Measurements from ENCODE around the gene PI4KA. TPM values are rescaled to one million over a fixed set of nuclear protein-coding genes. Genes with fewer than 3 reads are reported as not detected.

PI4KA gene
- total RNA-seq, 3 donors from 2014 or later (not counting 1 experiment from before 2014, with no cell fraction given), result 208 to 233 (median 215) TPM

- Histone ChIP-seq H3K27ac (ENCODE audit: low read length) (no peak overlapping the region), H3K27me3 (ENCODE audit: control insufficient read depth, insufficient read depth, low read length) (no peaks in the 10 kb centered on the region), H3K9me3 (ENCODE audit: control insufficient read depth, insufficient read depth, low read length) (no peaks in the 10 kb centered on the region), H3K36me3 (ENCODE audit: control insufficient read depth, insufficient read depth, low read length) (peaks cover 36% of the 10 kb centered on the region), H3K4me3 (ENCODE audit: low read length) (no peak overlapping the region), H3K4me1 (ENCODE audit: control insufficient read depth, insufficient read depth, low read length) (no peaks in the 10 kb centered on the region)
- H3K27ac Mint-ChIP-seq, result no peak overlapping the region
- TF ChIP-seq CTCF (IDR thresholded peaks at IDR 0.05), result no peak
- no peaks in the 10 kb centered on the region for H3K36me3 Mint-ChIP-seq
- no peaks in the 10 kb centered on the region for H3K27me3 Mint-ChIP-seq (ENCODE audit: low read depth in 2 of 2)
- 96% methylated on average over 25 of the region's 25 CpGs for WGBS (ENCODE audit: insufficient coverage)
- intact Hi-C loops (cut with micrococcal nuclease), result no loop called here
- ATAC-seq (no peak), DNase-seq (no peak)
- H3K4me3 Mint-ChIP-seq, result no peak overlapping the region
- H3K9me3 Mint-ChIP-seq, result no peaks in the 10 kb centered on the region
- H3K4me1 Mint-ChIP-seq, result no peaks in the 10 kb centered on the region
Measured at GRCh38 chr22:20779014-20779817, 79.4 kb downstream of the PI4KA start.

- Mint-ChIP-seq H3K27me3 (ENCODE audit: low read depth in 2 of 2) (no peaks in the 10 kb centered on the region), H3K4me1 (no peaks in the 10 kb centered on the region), H3K27ac (no peak overlapping the region), H3K4me3 (no peak overlapping the region), H3K36me3 (no peaks in the 10 kb centered on the region), H3K9me3 (no peaks in the 10 kb centered on the region)
- Histone ChIP-seq H3K27ac (ENCODE audit: low read length) (no peak overlapping the region), H3K36me3 (ENCODE audit: control insufficient read depth, insufficient read depth, low read length) (peaks cover 34% of the 10 kb centered on the region), H3K4me1 (ENCODE audit: control insufficient read depth, insufficient read depth, low read length) (no peaks in the 10 kb centered on the region), H3K27me3 (ENCODE audit: control insufficient read depth, insufficient read depth, low read length) (no peaks in the 10 kb centered on the region), H3K9me3 (ENCODE audit: control insufficient read depth, insufficient read depth, low read length) (no peaks in the 10 kb centered on the region), H3K4me3 (ENCODE audit: low read length) (no peak overlapping the region)
- intact Hi-C loops (cut with micrococcal nuclease), result no loop called here
- 89% methylated on average over 10 of the region's 10 CpGs for WGBS (ENCODE audit: insufficient coverage)
- no peak for TF ChIP-seq CTCF (IDR thresholded peaks at IDR 0.05)
- ATAC-seq (peak in 1 of 3 donors; percentile 62), DNase-seq (no peak)
Measured at GRCh38 chr22:20777420-20778177, 81.0 kb downstream of the PI4KA start.

- no peaks in the 10 kb centered on the region for H3K9me3 ChIP-seq (ENCODE audit: control insufficient read depth, insufficient read depth, low read length)
- peaks cover 31% of the 10 kb centered on the region for H3K36me3 ChIP-seq (ENCODE audit: control insufficient read depth, insufficient read depth, low read length)
- ATAC-seq, result no peak
- no peak for TF ChIP-seq CTCF (IDR thresholded peaks at IDR 0.05)
- H3K36me3 Mint-ChIP-seq, result no peaks in the 10 kb centered on the region
- 96% methylated on average over 17 of the region's 17 CpGs for WGBS (ENCODE audit: insufficient coverage)
- H3K9me3 Mint-ChIP-seq, result no peaks in the 10 kb centered on the region
- intact Hi-C loops (cut with micrococcal nuclease), result no loop called here
- H3K4me1 Mint-ChIP-seq, result no peaks in the 10 kb centered on the region
- no peak overlapping the region for H3K27ac Mint-ChIP-seq
- no peaks in the 10 kb centered on the region for H3K27me3 Mint-ChIP-seq (ENCODE audit: low read depth in 2 of 2)
- H3K4me1 ChIP-seq (ENCODE audit: control insufficient read depth, insufficient read depth, low read length), result no peaks in the 10 kb centered on the region
- DNase-seq, result no peak
- H3K27me3 ChIP-seq (ENCODE audit: control insufficient read depth, insufficient read depth, low read length), result no peaks in the 10 kb centered on the region
- no peak overlapping the region for H3K4me3 ChIP-seq (ENCODE audit: low read length)
- no peak overlapping the region for H3K4me3 Mint-ChIP-seq
- no peak overlapping the region for H3K27ac ChIP-seq (ENCODE audit: low read length)
Measured at GRCh38 chr22:20776624-20777405, 81.8 kb downstream of the PI4KA start.

Measured in natural killer cell (primary cell).